ENCODE data around the gene PCP4L1.

PCP4L1 gene

GRCh38 chr1:161330346-161330745 is 71.8 kb downstream of the PCP4L1 start:
- no peak for DNase-seq

GRCh38 chr1:161333166-161333565 is 74.6 kb downstream of the PCP4L1 start:
- DNase-seq = no peak

All from activated gamma-delta T cell treated with Interleukin-2 at 50 U/mL for 16 hours (primary cell).